Panc1 (cell line): ENCODE data around the gene ADO. TPM values are rescaled to one million over a fixed set of nuclear protein-coding genes. Genes with fewer than 3 reads are reported as not detected.

ENCODE experiments used
- ATAC-seq: fragments of 200-7000 bp; cut with Tn5 transposase; 2 replicates; pipeline ENCODE4 v1.9.1; 2020; ENCODE audit warnings: mild to moderate bottlenecking, moderate library complexity
- BruUV-seq: library from RNA; stranded (reverse); fragments of 400-500 nt; replicated peaks from 2 replicates; lab custom pipeline; 2021; lab: Mats Ljungman, UMichigan
- CTCF ChIA-PET: fragments of 300-600 bp; sonication (Branson Sonifier 250); formaldehyde crosslinking; loops from one replicate; lab custom pipeline; 2022; ENCODE audit warnings: antibody characterized with exemption; lab: Charles Lee
- POLR2A ChIA-PET: fragments of 300-600 bp; sonication (Branson Sonifier 250); formaldehyde crosslinking; loops from one replicate; lab custom pipeline; 2022; ENCODE audit warnings: antibody characterized with exemption; lab: Charles Lee
- DNase-seq: peaks from one replicate; pipeline ENCODE4 v3.0.0-alpha.2; 2010; ENCODE audit warnings: low read depth, low spot score
- H3K27ac ChIP-seq: 2 replicates; pipeline ENCODE4 v1.5.1; 2011; ENCODE audit warnings: mild to moderate bottlenecking, low read length, inconsistent platforms
- H3K27me3 ChIP-seq: fragments of 200-500 bp; sonication (Bioruptor generic); 2 replicates; pipeline ENCODE4 v1.6.0; 2014; ENCODE audit warnings: low read length, inconsistent platforms; ENCODE audit not compliant: control insufficient read depth, insufficient read depth
- H3K36me3 ChIP-seq: fragments of 200-500 bp; sonication (Bioruptor generic); 2 replicates; pipeline ENCODE4 v1.5.1; 2014; ENCODE audit warnings: inconsistent platforms, mild to moderate bottlenecking, low read length, moderate library complexity; ENCODE audit not compliant: control insufficient read depth, insufficient read depth
- H3K4me1 ChIP-seq: 2 replicates; pipeline ENCODE4 v1.5.1; 2011; ENCODE audit warnings: inconsistent platforms, mild to moderate bottlenecking, low read length, moderate library complexity; ENCODE audit not compliant: control insufficient read depth, insufficient read depth
- H3K4me3 ChIP-seq, 2 experiments: 2 replicates each; pipeline ENCODE4 v1.5.1; 2011 to 2012; ENCODE audit warnings: low read depth in 2 of 2, low read length in 2 of 2, mild to moderate bottlenecking in 2 of 2, inconsistent platforms in 1 of 2, moderate library complexity in 1 of 2
- H3K9me3 ChIP-seq: fragments of 200-500 bp; sonication (Bioruptor generic); 2 replicates; pipeline ENCODE4 v1.5.1; 2014; ENCODE audit warnings: low read depth, mild to moderate bottlenecking, inconsistent platforms, low read length, moderate library complexity; ENCODE audit not compliant: control insufficient read depth, insufficient read depth
- POLR2AphosphoS5 ChIP-seq: IDR thresholded peaks from 2 replicates; pipeline ENCODE4 v1.6.1; 2012; ENCODE audit warnings: mild to moderate bottlenecking, low read depth, low read length, moderate library complexity
- REST ChIP-seq, 2 experiments: IDR thresholded peaks; 2 replicates each; pipeline ENCODE4 v1.6.1; 2011 to 2012; ENCODE audit warnings: low read depth in 2 of 2, control low read depth in 1 of 2, low read length in 1 of 2, mild to moderate bottlenecking in 1 of 2, moderate library complexity in 1 of 2; ENCODE audit not compliant: insufficient read depth in 1 of 2
- SIN3A ChIP-seq: IDR thresholded peaks from 2 replicates; pipeline ENCODE4 v1.6.1; 2012; ENCODE audit warnings: low read depth, mild to moderate bottlenecking, low read length, moderate library complexity, borderline replicate concordance; ENCODE audit not compliant: insufficient read depth
- TCF7L2 ChIP-seq: IDR thresholded peaks from 2 replicates; pipeline ENCODE4 v1.6.1; 2011; ENCODE audit warnings: mild to moderate bottlenecking, low read depth, low read length, inconsistent platforms
- in situ Hi-C: cut with HindIII; loops from 2 replicates; pipeline ENCODE4 v1.10.0; 2016; ENCODE audit warnings: low sequenced_read_pairs, low pct_unique_long_range_greater_than_20kb
- intact Hi-C: fragments of 100-400 bp; cut with micrococcal nuclease; formaldehyde crosslinking; loops from one replicate; pipeline ENCODE4 v1.10.0; 2022; ENCODE audit not compliant: unreplicated experiment
- total RNA-seq: library from RNA; stranded (reverse); gene quantifications from one replicate; pipeline ENCODE4 v1.2.1, GENCODE V29; 2021; ENCODE audit not compliant: unreplicated experiment
- TF ChIP-seq, protein P1 (sequence below): fragments of 450-650 bp; IDR thresholded peaks from 2 replicates; pipeline ENCODE4 v1.5.1; 2017; ENCODE audit warnings: mild to moderate bottlenecking

ADO gene
- total RNA-seq, 1 experiment from 2014 or later, result 24.9 TPM

- no peak for DNase-seq
- TF ChIP-seq TCF7L2, result no peak
- no peak for TF ChIP-seq POLR2AphosphoS5
- TF ChIP-seq REST (IDR thresholded peaks at IDR 0.05; ENCODE audit: insufficient read depth in 1 of 2, low read depth in 2 of 2, low read length in 1 of 2), result no peak
- TF ChIP-seq, protein P1, sequence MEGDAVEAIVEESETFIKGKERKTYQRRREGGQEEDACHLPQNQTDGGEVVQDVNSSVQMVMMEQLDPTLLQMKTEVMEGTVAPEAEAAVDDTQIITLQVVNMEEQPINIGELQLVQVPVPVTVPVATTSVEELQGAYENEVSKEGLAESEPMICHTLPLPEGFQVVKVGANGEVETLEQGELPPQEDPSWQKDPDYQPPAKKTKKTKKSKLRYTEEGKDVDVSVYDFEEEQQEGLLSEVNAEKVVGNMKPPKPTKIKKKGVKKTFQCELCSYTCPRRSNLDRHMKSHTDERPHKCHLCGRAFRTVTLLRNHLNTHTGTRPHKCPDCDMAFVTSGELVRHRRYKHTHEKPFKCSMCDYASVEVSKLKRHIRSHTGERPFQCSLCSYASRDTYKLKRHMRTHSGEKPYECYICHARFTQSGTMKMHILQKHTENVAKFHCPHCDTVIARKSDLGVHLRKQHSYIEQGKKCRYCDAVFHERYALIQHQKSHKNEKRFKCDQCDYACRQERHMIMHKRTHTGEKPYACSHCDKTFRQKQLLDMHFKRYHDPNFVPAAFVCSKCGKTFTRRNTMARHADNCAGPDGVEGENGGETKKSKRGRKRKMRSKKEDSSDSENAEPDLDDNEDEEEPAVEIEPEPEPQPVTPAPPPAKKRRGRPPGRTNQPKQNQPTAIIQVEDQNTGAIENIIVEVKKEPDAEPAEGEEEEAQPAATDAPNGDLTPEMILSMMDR, result no peak
- TF ChIP-seq SIN3A, result no peak
- intact Hi-C loops, result no loop called here
- no TSS peak for BruUV-seq
- H3K4me1 ChIP-seq, result no peaks in the 10 kb centered on the region
- no peak for ATAC-seq
- ChIA-PET POLR2A (no interaction called here), CTCF (no interaction called here)
- in situ Hi-C loops, result no loop called here
- peaks cover 33% of the 10 kb centered on the region for H3K27me3 ChIP-seq
- no peaks in the 10 kb centered on the region for H3K36me3 ChIP-seq
- no peaks in the 10 kb centered on the region for H3K9me3 ChIP-seq
- H3K4me3 ChIP-seq, result no peak overlapping the region
- H3K27ac ChIP-seq, result no peak overlapping the region
These were observed 48.6 kb downstream of the ADO start for GRCh38 chr10:62852961-62853702.

GRCh38 chr10:62853710-62854109 lies 49.2 kb downstream of the ADO start:
- no peaks in the 10 kb centered on the region for H3K36me3 ChIP-seq
- BruUV-seq, result no TSS peak
- in situ Hi-C loops, result no loop called here
- H3K4me3 ChIP-seq, result no peak overlapping the region
- TF ChIP-seq REST (IDR thresholded peaks at IDR 0.05; ENCODE audit: insufficient read depth in 1 of 2, low read depth in 2 of 2, low read length in 1 of 2), result no peak
- TF ChIP-seq TCF7L2, result no peak
- TF ChIP-seq, protein P1, result no peak
- no peak for TF ChIP-seq SIN3A
- TF ChIP-seq POLR2AphosphoS5, result no peak
- ATAC-seq, result no peak
- peaks cover 33% of the 10 kb centered on the region for H3K27me3 ChIP-seq
- H3K9me3 ChIP-seq, result no peaks in the 10 kb centered on the region
- intact Hi-C loops, result no loop called here
- H3K4me1 ChIP-seq, result no peaks in the 10 kb centered on the region
- DNase-seq, result no peak
- H3K27ac ChIP-seq, result no peak overlapping the region
- CTCF ChIA-PET, result interaction anchor here (0.6 kb wide), 1 partner anchor 36 kb away, joined by 4 read pairs; no protein-coding TSS in a partner anchor
- POLR2A ChIA-PET, result no interaction called here
